ENCODE data around the gene SUCLG2.
A peak's percentile ranks its signal among the peaks of the same experiment; 100 is the strongest.

SUCLG2 gene

DNA sequence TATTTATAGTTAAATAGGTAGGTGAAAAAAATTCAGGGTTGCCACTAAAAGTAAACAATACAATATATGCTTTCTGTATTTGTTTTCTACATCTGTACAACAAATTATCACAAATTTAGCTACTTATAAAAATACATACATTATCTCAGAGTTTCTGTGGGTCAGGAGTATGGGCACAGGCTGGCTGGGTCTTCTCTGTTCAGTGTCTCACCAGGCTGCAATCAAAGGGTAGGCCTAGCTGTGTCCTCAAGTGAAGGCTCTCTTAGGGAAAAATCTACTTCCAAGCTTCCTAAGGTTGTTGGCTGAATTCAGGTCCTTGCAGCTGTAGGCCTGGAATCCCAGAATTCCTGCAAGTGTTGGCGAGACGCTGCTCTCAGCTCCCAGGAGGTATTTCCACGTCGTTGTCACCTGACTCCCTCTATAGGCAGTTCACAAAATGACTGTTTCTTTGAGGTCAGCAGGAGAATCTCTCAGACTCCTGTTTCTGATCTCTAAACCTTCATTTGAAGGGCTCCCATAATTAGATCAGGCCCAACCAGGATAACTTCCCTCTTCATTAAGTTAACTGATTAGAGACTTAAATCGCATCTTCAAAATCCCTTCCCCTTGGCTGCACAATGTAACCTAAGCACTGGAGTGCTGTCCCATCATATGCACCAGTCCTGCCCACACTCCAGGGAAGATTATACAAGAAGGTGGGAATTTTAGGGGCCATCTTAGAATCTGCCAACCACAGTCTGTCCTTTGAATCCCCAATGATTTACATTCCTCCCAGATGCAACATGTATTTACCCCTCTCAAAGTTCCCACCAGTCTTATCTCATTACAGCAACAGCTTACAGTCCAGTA is 296.6 kb downstream of the SUCLG2 start:
- TF ChIP-seq, protein P1, sequence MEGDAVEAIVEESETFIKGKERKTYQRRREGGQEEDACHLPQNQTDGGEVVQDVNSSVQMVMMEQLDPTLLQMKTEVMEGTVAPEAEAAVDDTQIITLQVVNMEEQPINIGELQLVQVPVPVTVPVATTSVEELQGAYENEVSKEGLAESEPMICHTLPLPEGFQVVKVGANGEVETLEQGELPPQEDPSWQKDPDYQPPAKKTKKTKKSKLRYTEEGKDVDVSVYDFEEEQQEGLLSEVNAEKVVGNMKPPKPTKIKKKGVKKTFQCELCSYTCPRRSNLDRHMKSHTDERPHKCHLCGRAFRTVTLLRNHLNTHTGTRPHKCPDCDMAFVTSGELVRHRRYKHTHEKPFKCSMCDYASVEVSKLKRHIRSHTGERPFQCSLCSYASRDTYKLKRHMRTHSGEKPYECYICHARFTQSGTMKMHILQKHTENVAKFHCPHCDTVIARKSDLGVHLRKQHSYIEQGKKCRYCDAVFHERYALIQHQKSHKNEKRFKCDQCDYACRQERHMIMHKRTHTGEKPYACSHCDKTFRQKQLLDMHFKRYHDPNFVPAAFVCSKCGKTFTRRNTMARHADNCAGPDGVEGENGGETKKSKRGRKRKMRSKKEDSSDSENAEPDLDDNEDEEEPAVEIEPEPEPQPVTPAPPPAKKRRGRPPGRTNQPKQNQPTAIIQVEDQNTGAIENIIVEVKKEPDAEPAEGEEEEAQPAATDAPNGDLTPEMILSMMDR (IDR thresholded peaks at IDR 0.05; ENCODE audit: low read length): peak; percentile 65
- TF ChIP-seq EZH2 (optimal IDR thresholded peaks at IDR 0.05; ENCODE audit: low read depth, low read length) (no peak), EZH2phosphoT487 (IDR thresholded peaks at IDR 0.05; ENCODE audit: low read length) (no peak)
- H4K20me1 ChIP-seq (ENCODE audit: insufficient read depth, low read length): no peaks in the 10 kb centered on the region
- DNase-seq: no peak
- H3K4me1 ChIP-seq (ENCODE audit: low read length): peaks cover 23% of the 10 kb centered on the region
- no peaks in the 10 kb centered on the region for H3K27me3 ChIP-seq (replicated peaks; ENCODE audit: insufficient read depth, low read length)
- H2AFZ ChIP-seq (ENCODE audit: low read length): peak overlapping the region; percentile 41
- H3K79me2 ChIP-seq (ENCODE audit: low read length): no peaks in the 10 kb centered on the region
- no peak overlapping the region for H3K9ac ChIP-seq (ENCODE audit: low read length)
- H3K4me2 ChIP-seq (ENCODE audit: low read depth, low read length): 0 out of 2 replicates have a peak overlapping the region, but pooled peaks have one; percentile 3
- H3F3A ChIP-seq (ENCODE audit: insufficient read depth, low read length): 0 out of 2 replicates have a peak, but pooled peaks cover 5% of the 10 kb centered on the region
- H3K9me2 ChIP-seq (replicated peaks; ENCODE audit: insufficient read depth, low read length): no peaks in the 10 kb centered on the region
- no peaks in the 10 kb centered on the region for H3K9me3 ChIP-seq (replicated peaks; ENCODE audit: insufficient read depth, low read length)
- H3K27ac ChIP-seq (ENCODE audit: low read length): no peak overlapping the region
- H3K36me3 ChIP-seq (replicated peaks; ENCODE audit: insufficient read depth, low read length): no peaks in the 10 kb centered on the region
- no peak overlapping the region for H3K4me3 ChIP-seq (ENCODE audit: low read length)

GRCh38 chr3:67349551-67350174 is 304.7 kb downstream of the SUCLG2 start:
- Histone ChIP-seq H3K36me3 (replicated peaks; ENCODE audit: insufficient read depth, low read length) (no peaks in the 10 kb centered on the region), H3K4me1 (ENCODE audit: low read length) (no peaks in the 10 kb centered on the region), H3K9ac (ENCODE audit: low read length) (no peak overlapping the region), H3K9me2 (replicated peaks; ENCODE audit: insufficient read depth, low read length) (no peaks in the 10 kb centered on the region), H3K4me3 (ENCODE audit: low read length) (no peak overlapping the region), H3K27me3 (replicated peaks; ENCODE audit: insufficient read depth, low read length) (no peaks in the 10 kb centered on the region), H3K4me2 (ENCODE audit: low read depth, low read length) (no peak overlapping the region), H3F3A (ENCODE audit: insufficient read depth, low read length) (no peaks in the 10 kb centered on the region), H4K20me1 (ENCODE audit: insufficient read depth, low read length) (no peaks in the 10 kb centered on the region), H3K27ac (ENCODE audit: low read length) (no peak overlapping the region), H3K9me3 (replicated peaks; ENCODE audit: insufficient read depth, low read length) (no peaks in the 10 kb centered on the region), H2AFZ (ENCODE audit: low read length) (no peak overlapping the region), H3K79me2 (ENCODE audit: low read length) (no peaks in the 10 kb centered on the region)
- no peak for DNase-seq
- TF ChIP-seq, protein P1 (IDR thresholded peaks at IDR 0.05; ENCODE audit: low read length): no peak
- TF ChIP-seq EZH2phosphoT487 (IDR thresholded peaks at IDR 0.05; ENCODE audit: low read length): no peak
- no peak for TF ChIP-seq EZH2 (optimal IDR thresholded peaks at IDR 0.05; ENCODE audit: low read depth, low read length)

GRCh38 chr3:67346081-67346480 is 308.3 kb downstream of the SUCLG2 start:
- Histone ChIP-seq H3K27me3 (replicated peaks; ENCODE audit: insufficient read depth, low read length) (no peaks in the 10 kb centered on the region), H3K36me3 (replicated peaks; ENCODE audit: insufficient read depth, low read length) (no peaks in the 10 kb centered on the region), H3K9ac (ENCODE audit: low read length) (no peak overlapping the region), H3K9me3 (replicated peaks; ENCODE audit: insufficient read depth, low read length) (no peaks in the 10 kb centered on the region), H3K9me2 (replicated peaks; ENCODE audit: insufficient read depth, low read length) (no peaks in the 10 kb centered on the region), H3K4me2 (ENCODE audit: low read depth, low read length) (no peak overlapping the region), H3K79me2 (ENCODE audit: low read length) (no peaks in the 10 kb centered on the region), H3K4me3 (ENCODE audit: low read length) (no peak overlapping the region), H4K20me1 (ENCODE audit: insufficient read depth, low read length) (no peaks in the 10 kb centered on the region), H2AFZ (ENCODE audit: low read length) (no peak overlapping the region), H3K4me1 (ENCODE audit: low read length) (no peaks in the 10 kb centered on the region), H3F3A (ENCODE audit: insufficient read depth, low read length) (no peaks in the 10 kb centered on the region), H3K27ac (ENCODE audit: low read length) (no peak overlapping the region)
- DNase-seq: no peak
- TF ChIP-seq, protein P1 (IDR thresholded peaks at IDR 0.05; ENCODE audit: low read length): no peak
- no peak for TF ChIP-seq EZH2phosphoT487 (IDR thresholded peaks at IDR 0.05; ENCODE audit: low read length)
- no peak for TF ChIP-seq EZH2 (optimal IDR thresholded peaks at IDR 0.05; ENCODE audit: low read depth, low read length)

Data from MM.1S (cell line).